ENCODE data around the gene OTX1. TPM values are rescaled to one million over a fixed set of nuclear protein-coding genes. Genes with fewer than 3 reads are reported as not detected.
A peak's percentile ranks its signal among the peaks of the same experiment; 100 is the strongest.

The OTX1 gene
- total and polyA plus RNA-seq, 9 of the 15 experiments (the other 6 are each of a cell fraction or from before 2014, with no cell fraction given) = 0.18 to 7.1 (median 0.58) TPM

DNA sequence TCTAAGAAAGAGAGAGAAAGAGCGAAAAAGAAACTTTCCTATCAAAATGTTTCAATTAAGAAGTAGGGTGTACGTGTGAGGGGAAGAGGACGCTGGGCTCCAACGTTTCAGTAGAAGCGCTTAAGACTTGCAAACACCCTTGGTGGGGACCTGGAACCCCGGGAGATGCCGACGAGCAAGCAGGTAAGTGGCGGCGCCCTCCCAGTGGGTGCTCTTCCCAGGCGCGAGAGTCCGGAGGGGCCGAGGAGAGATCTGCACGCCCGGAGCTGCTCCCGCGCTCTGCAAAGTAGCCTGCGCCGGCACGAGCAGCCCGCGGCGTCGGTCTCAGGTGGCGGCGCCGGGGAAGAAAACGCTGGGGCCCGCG, 678 bp upstream of the OTX1 start (continued):
- TF ChIP-seq, protein P1, sequence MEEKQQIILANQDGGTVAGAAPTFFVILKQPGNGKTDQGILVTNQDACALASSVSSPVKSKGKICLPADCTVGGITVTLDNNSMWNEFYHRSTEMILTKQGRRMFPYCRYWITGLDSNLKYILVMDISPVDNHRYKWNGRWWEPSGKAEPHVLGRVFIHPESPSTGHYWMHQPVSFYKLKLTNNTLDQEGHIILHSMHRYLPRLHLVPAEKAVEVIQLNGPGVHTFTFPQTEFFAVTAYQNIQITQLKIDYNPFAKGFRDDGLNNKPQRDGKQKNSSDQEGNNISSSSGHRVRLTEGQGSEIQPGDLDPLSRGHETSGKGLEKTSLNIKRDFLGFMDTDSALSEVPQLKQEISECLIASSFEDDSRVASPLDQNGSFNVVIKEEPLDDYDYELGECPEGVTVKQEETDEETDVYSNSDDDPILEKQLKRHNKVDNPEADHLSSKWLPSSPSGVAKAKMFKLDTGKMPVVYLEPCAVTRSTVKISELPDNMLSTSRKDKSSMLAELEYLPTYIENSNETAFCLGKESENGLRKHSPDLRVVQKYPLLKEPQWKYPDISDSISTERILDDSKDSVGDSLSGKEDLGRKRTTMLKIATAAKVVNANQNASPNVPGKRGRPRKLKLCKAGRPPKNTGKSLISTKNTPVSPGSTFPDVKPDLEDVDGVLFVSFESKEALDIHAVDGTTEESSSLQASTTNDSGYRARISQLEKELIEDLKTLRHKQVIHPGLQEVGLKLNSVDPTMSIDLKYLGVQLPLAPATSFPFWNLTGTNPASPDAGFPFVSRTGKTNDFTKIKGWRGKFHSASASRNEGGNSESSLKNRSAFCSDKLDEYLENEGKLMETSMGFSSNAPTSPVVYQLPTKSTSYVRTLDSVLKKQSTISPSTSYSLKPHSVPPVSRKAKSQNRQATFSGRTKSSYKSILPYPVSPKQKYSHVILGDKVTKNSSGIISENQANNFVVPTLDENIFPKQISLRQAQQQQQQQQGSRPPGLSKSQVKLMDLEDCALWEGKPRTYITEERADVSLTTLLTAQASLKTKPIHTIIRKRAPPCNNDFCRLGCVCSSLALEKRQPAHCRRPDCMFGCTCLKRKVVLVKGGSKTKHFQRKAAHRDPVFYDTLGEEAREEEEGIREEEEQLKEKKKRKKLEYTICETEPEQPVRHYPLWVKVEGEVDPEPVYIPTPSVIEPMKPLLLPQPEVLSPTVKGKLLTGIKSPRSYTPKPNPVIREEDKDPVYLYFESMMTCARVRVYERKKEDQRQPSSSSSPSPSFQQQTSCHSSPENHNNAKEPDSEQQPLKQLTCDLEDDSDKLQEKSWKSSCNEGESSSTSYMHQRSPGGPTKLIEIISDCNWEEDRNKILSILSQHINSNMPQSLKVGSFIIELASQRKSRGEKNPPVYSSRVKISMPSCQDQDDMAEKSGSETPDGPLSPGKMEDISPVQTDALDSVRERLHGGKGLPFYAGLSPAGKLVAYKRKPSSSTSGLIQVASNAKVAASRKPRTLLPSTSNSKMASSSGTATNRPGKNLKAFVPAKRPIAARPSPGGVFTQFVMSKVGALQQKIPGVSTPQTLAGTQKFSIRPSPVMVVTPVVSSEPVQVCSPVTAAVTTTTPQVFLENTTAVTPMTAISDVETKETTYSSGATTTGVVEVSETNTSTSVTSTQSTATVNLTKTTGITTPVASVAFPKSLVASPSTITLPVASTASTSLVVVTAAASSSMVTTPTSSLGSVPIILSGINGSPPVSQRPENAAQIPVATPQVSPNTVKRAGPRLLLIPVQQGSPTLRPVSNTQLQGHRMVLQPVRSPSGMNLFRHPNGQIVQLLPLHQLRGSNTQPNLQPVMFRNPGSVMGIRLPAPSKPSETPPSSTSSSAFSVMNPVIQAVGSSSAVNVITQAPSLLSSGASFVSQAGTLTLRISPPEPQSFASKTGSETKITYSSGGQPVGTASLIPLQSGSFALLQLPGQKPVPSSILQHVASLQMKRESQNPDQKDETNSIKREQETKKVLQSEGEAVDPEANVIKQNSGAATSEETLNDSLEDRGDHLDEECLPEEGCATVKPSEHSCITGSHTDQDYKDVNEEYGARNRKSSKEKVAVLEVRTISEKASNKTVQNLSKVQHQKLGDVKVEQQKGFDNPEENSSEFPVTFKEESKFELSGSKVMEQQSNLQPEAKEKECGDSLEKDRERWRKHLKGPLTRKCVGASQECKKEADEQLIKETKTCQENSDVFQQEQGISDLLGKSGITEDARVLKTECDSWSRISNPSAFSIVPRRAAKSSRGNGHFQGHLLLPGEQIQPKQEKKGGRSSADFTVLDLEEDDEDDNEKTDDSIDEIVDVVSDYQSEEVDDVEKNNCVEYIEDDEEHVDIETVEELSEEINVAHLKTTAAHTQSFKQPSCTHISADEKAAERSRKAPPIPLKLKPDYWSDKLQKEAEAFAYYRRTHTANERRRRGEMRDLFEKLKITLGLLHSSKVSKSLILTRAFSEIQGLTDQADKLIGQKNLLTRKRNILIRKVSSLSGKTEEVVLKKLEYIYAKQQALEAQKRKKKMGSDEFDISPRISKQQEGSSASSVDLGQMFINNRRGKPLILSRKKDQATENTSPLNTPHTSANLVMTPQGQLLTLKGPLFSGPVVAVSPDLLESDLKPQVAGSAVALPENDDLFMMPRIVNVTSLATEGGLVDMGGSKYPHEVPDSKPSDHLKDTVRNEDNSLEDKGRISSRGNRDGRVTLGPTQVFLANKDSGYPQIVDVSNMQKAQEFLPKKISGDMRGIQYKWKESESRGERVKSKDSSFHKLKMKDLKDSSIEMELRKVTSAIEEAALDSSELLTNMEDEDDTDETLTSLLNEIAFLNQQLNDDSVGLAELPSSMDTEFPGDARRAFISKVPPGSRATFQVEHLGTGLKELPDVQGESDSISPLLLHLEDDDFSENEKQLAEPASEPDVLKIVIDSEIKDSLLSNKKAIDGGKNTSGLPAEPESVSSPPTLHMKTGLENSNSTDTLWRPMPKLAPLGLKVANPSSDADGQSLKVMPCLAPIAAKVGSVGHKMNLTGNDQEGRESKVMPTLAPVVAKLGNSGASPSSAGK (IDR thresholded peaks at IDR 0.05) = peak; percentile 72; the same call in 1 of the 2 replicates
- TF ChIP-seq RNF2 (IDR thresholded peaks at IDR 0.05) (no peak), PTRF (tag; IDR thresholded peaks at IDR 0.05) (no peak), ZFP1 (CRISPR knock-in tag; IDR thresholded peaks at IDR 0.05) (no peak), FOXJ2 (tag; IDR thresholded peaks at IDR 0.05) (no peak), TEAD2 (tag; IDR thresholded peaks at IDR 0.05) (no peak), ZNF589 (CRISPR knock-in tag; IDR thresholded peaks at IDR 0.05; ENCODE audit: low read depth) (no peak), SRF (CRISPR knock-in tag; IDR thresholded peaks at IDR 0.05) (no peak), CBFB (CRISPR knock-in tag; IDR thresholded peaks at IDR 0.05) (no peak), SIRT6 (IDR thresholded peaks at IDR 0.05; ENCODE audit: low read depth, low read length) (no peak), XRCC5 (IDR thresholded peaks at IDR 0.05; ENCODE audit: low read depth, low read length) (0 out of 2 replicates have a peak, but pooled peaks have one; percentile 21)
- TF ChIP-seq, protein P2, sequence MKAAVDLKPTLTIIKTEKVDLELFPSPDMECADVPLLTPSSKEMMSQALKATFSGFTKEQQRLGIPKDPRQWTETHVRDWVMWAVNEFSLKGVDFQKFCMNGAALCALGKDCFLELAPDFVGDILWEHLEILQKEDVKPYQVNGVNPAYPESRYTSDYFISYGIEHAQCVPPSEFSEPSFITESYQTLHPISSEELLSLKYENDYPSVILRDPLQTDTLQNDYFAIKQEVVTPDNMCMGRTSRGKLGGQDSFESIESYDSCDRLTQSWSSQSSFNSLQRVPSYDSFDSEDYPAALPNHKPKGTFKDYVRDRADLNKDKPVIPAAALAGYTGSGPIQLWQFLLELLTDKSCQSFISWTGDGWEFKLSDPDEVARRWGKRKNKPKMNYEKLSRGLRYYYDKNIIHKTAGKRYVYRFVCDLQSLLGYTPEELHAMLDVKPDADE (conservative IDR thresholded peaks at IDR 0.05; ENCODE audit: control insufficient read depth, low read depth, low read length) = no peak
